ENCODE data around the gene LIPC. TPM values are rescaled to one million over a fixed set of nuclear protein-coding genes. Genes with fewer than 3 reads are reported as not detected.

The LIPC gene
- total RNA-seq, 3 donors from 2014 or later: 2.3 to 9.3 (median 3.4) TPM

- Histone ChIP-seq H3K4me1 (ENCODE audit: low read depth) (peaks cover 38% of the 10 kb centered on the region), H3K9me3 (no peaks in the 10 kb centered on the region), H3K36me3 (ENCODE audit: low read depth) (no peaks in the 10 kb centered on the region), H3K4me3 (no peak overlapping the region)
- intact Hi-C loops (cut with DNase I, micrococcal nuclease): loop anchor here in 1 of 2 donors (10.0 kb wide), 1 partner anchor 111 kb away; no protein-coding TSS in a partner anchor
- DNase-seq (no peak), ATAC-seq (no peak)
- TF ChIP-seq CTCF (IDR thresholded peaks at IDR 0.05): no peak
These were observed 11.5 kb downstream of the LIPC start for GRCh38 chr15:58443308-58443707.

GRCh38 chr15:58444056-58444455, 12.3 kb downstream of the LIPC start:
- Histone ChIP-seq H3K4me1 (ENCODE audit: low read depth) (peaks cover 38% of the 10 kb centered on the region), H3K4me3 (no peak overlapping the region), H3K9me3 (no peaks in the 10 kb centered on the region), H3K36me3 (ENCODE audit: low read depth) (no peaks in the 10 kb centered on the region)
- intact Hi-C loops (cut with DNase I, micrococcal nuclease): loop anchor here in 1 of 2 donors (10.0 kb wide), 1 partner anchor 111 kb away; no protein-coding TSS in a partner anchor
- no peak for TF ChIP-seq CTCF (IDR thresholded peaks at IDR 0.05)
- DNase-seq (no peak), ATAC-seq (no peak)

- no peak for DNase-seq
- Histone ChIP-seq H3K9me3 (no peaks in the 10 kb centered on the region), H3K4me3 (no peak overlapping the region), H3K36me3 (ENCODE audit: low read depth) (no peaks in the 10 kb centered on the region), H3K4me1 (ENCODE audit: low read depth) (peaks cover 31% of the 10 kb centered on the region)
- intact Hi-C loops (cut with DNase I, micrococcal nuclease): loop anchor here in 1 of 2 donors (10.0 kb wide), 1 partner anchor 110 kb away; no protein-coding TSS in a partner anchor
- no peak for TF ChIP-seq CTCF (IDR thresholded peaks at IDR 0.05)
- no peak for ATAC-seq
These were observed 13.0 kb downstream of the LIPC start for GRCh38 chr15:58444658-58445332.

DNA sequence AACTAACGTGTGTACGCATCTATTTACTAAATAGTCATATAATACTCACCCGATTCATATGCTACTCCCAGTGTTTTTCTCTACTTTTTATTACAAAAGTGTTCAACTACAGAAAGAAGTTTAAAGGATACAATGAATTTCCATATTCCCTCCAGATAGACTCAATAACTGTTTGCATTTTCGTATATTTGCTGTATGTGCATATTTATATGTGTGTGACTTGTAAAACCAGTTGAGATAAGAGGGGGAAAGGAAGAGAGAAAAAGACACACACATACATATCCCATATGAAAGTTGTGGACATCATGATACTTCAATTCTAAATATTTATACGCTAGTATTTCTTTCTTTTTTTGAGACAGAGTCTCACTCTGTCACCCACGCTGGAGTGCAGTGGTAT, 14.1 kb downstream of the LIPC start:
- no peak for TF ChIP-seq CTCF (IDR thresholded peaks at IDR 0.05)
- DNase-seq: no peak
- H3K4me3 ChIP-seq: no peak overlapping the region
- H3K9me3 ChIP-seq: no peaks in the 10 kb centered on the region
- H3K4me1 ChIP-seq (ENCODE audit: low read depth): peaks cover 20% of the 10 kb centered on the region
- ATAC-seq: no peak
- intact Hi-C loops (cut with DNase I, micrococcal nuclease): loop anchor here in 1 of 2 donors (10.0 kb wide), 1 partner anchor 109 kb away; no protein-coding TSS in a partner anchor
- H3K36me3 ChIP-seq (ENCODE audit: low read depth): no peaks in the 10 kb centered on the region

DNA sequence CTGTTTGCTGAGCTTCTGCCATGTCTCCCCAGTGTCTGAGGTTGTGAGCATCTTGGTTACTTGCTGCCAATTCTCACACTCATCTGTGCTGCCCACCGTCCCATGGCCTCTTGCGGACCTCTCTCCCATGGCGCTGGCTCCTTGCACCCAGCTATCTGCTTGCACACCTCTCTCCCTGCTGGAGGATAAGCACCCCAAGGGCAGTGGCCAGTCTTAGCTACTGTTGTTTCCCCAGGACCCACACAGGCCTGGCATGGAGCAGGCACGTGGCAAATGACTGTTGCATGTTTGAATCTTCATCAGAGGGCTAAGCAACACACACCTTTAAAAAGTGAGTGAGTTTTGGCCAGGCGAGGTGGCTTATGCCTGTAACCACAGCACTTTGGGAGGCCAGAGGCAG, 14.7 kb downstream of the LIPC start:
- no peak for DNase-seq
- H3K36me3 ChIP-seq (ENCODE audit: low read depth): no peaks in the 10 kb centered on the region
- no peak overlapping the region for H3K4me3 ChIP-seq
- peaks cover 14% of the 10 kb centered on the region for H3K4me1 ChIP-seq (ENCODE audit: low read depth)
- H3K9me3 ChIP-seq: no peaks in the 10 kb centered on the region
- ATAC-seq: no peak
- intact Hi-C loops (cut with DNase I, micrococcal nuclease): loop anchor here in 1 of 2 donors (10.0 kb wide), 1 partner anchor 108 kb away; no protein-coding TSS in a partner anchor
- TF ChIP-seq CTCF (IDR thresholded peaks at IDR 0.05): no peak
